TTC549 (cell line): ENCODE measurements around the gene C2CD4A.

ENCODE experiments used
- FAIRE-seq: peaks from 2 replicates; lab custom pipeline; 2012; peaks lifted over from hg19 to GRCh38; lab: Jason Lieb, UNC

C2CD4A gene

DNA sequence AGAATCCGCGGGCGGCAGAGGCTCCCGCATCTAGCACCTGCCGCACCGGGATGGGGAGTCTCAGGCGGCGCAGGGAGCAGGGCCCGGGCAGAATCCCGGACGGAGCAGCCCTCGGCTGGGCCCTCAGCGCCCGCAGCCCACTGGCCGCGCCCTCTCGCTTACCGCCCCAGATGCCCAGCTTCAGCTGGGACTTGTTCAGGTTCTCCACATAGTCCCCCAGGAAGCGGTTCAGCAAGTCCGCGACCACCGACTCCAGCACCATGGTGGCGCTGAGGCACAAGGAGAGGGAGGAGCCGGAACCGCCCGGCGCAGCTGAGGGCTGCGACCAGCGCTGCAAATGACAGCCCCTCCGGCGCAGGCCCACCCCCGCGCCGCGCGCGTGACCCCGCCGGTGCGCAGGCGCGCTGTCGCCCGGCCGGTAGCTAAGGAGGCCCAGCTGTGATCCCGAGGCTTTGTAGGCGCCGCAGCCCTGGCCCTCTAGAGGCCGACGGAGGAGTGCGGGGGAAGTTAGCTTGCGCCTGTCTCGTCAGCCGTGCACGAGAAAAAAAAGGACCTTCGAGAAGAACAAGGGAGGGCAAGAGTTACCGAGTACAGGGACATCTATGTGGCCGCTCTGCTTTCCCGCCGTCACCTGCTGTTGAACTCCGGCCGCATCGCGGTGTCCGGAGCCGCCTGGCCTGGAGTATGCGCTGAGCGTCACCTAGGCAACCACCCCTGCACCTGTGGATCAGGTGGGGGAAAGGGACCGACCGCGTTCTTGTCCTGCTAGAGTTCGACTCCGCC, 6.5 kb upstream of the C2CD4A start, which contains the start of gene VPS13C:
Gene VPS13C, minus strand, starts transcription at position 335 of the 783 bp plus-strand sequence. Its CDS starts 73 bp downstream, at position 262.
- no peak for FAIRE-seq

DNA sequence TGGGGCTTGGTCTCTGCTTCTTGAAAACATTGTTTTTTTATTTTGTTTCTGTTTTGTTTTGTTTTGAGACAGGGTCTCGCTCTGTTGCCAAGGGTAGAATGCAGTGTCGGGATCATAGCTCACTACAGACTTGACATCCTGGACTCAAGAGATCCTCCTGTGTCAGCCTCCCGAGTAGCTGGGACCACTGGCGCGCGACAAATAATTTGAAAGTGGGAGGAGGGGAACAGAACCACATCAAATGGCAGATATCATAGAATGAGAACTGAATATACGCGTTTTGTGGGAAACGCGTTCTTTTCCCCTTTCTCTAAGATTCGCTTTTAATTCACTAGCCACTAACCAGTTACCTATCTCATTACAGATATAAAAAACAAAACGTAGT, 5.9 kb upstream of the C2CD4A start:
- no peak for FAIRE-seq

DNA sequence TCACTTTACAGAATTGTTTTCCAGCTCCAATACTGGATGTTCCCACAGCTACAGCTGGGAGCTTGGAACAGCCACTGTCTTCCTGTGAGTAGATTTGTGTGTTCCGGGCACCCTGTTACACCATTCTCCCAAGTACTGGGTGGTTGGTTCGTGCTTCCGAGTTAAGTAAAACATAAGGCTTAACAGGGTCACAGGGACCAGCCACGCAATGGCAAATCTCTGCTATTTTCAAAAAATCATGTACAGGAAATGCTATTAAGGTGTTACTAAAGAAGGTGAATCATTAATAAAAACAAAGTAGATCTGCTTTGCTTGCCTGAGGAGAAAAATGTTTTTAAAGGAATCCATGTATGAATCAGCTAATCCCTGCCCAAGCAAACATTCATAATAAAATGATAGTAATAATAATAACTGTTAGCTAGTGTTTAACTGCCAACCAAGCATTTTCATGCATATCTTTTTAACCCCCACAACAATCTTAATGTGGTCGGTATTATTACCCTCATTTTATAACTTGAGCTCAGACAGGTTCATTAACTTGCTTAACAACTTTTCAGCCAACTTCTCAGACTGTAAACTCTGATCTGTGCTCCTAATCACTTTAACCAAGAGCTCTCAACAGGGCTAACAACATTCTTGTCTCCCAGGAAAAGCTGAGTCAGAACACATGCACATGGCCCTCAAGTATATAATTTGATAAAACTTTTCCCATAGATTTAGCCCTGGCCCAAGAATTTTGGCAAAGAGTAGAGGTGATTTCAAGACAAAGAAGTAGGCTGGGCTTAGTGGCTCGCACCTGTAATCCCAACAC, 2.7 kb upstream of the C2CD4A start:
- FAIRE-seq = no peak

DNA sequence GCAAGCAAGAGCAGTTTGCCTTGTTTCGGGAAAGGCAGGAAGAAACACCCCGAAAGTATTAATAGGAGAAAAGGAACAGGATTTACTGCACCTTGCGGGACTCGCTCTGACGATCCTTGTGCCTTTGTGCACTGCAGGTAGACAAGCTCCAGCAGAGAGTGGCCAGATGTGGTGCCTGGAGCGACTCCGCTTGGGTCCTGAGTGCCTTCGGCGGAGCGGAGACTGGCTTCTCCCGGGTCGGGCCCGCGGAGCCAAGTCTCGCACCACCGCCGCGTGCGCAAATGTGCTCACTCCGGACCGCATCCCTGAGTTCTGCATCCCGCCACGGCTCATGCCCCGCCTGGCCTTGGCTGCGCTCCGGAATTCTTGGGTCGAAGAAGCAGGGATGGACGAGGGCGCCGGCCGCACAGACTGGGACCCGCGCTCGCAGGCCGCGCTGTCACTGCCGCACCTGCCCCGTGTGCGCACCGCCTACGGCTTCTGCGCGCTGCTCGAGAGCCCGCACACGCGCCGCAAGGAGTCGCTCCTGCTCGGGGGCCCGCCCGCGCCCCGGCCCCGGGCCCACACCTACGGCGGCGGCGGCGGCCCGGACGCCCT, 769 bp downstream of the C2CD4A start:
- FAIRE-seq = no peak

DNA sequence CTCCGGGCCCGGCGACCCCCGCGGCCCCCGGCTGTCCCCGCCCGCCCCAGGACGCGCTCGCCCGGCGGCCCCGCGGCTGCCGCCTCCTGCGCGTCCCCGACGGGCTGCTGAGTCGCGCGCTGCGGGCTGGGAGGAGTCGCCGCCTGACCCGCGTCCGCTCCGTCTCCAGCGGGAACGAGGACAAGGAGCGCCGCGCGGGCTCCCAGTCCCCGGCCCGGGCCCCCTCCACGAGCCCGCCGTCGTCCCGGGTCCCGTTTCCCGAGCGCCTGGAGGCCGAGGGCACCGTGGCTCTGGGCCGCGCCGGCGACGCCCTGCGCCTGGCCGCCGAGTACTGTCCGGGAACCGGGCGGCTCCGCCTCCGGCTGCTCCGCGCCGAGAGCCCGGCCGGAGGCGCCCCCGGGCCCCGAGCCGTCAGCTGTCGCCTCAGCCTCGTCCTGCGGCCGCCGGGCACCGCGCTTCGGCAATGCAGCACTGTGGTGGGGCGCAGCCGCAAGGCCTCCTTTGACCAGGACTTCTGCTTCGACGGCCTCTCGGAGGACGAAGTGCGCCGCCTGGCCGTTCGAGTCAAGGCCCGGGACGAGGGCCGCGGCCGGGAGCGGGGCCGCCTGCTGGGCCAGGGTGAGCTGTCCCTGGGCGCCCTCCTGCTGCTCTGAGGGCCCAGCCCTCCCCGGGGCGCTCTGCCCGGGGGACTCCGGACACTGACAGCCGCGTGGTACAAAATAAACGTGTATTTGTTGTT, 1.5 kb downstream of the C2CD4A start:
- FAIRE-seq = no peak

DNA sequence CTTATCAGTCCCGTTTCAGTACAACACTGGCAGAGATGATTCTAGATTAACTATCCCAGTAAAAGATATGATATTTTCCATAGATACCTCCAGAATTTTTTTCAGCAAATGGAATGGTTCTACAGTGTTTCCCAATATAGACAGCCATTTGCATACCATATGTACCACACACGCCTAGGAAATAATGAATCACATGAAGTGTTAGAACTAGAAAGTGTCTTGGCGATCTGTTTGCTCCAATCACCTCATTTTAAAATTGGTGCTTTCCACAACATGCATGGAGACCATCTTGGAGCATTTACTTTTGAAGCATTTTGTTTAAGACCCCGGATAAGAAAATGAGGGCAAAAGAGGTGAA, 2.0 kb downstream of the C2CD4A start:
- no peak for FAIRE-seq

DNA sequence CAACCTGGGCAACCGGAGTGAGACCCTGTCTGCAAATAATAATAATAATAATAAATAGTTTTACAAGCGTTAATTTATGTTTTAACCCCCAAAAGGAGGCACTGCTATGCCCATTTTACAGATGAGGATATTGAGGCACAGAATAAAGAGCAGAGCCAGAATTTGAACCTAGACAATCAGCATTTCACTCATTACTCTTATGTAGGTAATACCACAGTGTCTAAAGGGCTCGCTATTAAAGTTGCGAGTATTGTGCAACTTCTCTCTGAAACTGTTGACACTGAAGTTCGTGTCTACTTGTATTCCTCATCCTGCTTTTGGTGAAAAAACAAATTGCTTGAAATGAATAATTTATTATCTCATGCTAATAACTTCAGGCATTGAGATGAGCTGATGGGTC, 2.8 kb downstream of the C2CD4A start:
- FAIRE-seq = no peak

DNA sequence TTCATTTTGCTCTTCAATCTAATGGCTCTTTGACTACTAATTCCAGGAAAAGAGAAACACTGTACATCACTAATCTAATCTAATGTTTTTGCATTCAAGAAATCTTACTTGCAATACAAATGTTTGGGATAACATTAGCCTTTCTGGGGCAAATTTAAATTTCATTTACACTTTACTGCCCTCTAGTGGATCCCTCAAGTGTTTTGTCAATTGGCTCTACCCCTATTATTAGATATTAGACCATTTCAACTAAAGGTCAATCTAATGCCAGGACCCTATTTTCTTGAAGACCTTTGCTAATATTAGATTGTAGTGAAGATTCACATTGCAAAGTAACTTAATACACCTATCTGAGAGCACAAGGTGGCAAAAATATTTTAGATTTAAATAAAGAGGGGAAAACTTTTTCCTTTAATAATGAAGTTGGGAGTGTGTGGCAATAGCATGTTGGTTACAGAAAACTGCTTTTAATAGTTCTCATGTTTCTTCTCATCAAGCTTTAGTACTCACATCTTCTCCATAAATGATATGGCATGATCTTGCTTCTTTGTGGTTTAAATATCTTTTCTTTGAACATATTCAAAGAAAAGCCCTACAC, 5.0 kb downstream of the C2CD4A start:
- peak; percentile 82 for FAIRE-seq

DNA sequence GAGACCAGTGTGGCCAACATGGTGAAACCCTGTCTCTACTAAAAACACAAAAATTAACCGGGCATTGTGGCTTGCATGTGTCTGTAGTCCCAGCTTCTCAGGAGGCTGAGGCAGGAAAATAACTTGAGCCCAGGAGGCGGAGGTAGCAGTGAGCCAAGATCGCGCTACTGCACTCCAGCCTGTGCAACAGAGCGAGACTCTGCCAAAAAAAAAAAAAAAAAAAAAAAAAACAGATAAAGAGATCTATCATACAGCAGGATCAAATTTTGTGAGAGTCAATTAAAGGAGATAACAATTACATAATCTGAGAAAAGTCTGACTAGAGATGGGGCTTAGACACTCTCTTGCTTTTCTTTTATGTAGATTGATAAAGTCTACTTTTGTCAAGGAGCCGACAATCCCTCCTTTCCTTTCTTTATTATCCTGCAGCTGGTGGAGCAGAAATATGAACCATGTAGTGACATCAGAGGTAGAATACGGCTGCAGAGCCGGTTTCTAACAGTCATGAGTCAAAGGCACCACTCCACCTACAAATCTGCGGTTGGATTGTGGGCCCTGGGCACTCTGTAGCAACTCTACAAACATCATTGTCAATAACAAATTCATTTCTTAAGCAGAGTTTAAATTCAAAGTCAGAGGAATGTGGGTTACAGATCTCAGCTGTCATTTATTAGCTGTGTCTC, 9.0 kb downstream of the C2CD4A start:
- FAIRE-seq = no peak

DNA sequence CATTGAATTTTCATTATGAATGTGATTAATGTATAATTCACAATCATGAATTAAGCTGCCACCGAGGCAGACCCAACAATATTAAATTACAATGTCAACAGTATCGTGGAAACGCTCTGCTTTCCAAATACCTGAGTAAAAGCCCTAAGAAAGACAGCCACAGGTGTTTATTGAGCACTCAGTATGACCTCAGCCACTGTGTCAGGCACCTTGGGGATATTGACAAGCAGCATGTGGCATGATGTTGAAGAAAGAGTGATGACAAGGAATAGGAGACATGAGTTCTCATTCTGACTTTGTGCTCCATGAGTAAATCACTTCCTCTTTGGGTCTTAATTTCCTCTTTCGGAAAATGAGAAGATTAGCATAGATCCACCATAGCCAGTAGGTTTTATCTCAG, 12.8 kb downstream of the C2CD4A start:
- FAIRE-seq = no peak

DNA sequence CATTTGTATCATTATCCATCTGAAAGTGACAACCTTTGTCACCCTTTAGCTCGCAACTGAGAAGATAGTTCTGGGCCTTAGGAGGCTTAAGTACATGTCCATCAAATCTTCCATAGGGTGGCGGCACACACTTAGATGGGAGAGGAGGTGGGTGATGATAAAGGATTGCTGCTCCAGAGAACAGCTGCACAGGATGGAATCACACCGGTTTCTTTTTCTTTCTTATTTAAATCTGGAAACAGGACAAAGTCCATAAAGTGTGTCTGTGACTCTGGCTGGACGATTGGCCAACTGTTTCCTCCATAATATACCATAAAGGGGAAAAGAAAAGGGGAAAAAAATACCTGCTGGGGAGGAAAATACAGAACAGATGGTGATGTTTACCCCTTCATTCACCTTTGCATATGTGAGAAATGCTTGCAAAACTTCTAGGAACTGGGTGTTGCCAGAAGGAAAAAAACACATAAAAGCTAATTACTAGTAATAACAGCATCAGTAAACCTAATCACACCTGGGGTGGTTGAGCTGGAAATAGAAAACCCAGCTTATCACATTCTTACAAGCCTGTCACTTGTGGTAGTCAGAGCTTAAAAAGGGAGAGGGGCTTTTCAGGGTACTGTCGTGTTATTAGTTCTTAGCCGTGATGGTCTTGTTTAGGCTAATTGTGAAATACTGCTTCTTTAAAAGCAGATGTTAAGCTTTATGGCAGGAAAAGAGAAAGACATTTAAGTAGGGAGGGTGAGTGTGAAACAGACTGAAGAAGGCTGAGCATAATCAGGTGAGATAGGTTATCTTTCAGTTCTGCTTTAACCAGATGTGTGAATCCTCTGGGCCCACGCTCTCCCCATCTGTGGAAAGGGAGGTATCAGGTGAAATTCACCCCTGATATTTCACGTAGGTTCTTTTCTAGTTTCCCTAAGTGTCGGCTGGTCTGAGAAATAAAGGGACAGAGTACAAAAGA, 16.7 kb downstream of the C2CD4A start:
- FAIRE-seq = no peak

DNA sequence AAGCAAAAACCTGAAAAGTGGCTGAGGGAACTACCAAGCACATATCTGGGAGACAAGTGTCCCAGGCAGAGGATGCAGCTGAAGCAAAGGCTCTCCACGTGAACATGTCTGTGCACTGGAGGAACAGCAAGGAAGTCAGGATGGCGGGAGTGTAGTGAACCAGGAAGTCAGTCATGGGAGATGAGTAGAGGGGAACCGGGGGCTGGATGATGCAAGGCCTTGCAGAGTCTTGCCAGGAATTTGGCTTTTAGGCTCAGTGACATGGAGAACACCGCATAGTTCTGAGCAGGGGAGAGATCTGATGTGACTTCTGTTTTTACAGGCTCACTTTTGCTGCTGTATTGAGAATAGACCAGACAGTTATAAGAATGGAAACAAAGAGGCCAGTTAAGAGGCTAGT, 19.0 kb downstream of the C2CD4A start:
- FAIRE-seq = no peak

DNA sequence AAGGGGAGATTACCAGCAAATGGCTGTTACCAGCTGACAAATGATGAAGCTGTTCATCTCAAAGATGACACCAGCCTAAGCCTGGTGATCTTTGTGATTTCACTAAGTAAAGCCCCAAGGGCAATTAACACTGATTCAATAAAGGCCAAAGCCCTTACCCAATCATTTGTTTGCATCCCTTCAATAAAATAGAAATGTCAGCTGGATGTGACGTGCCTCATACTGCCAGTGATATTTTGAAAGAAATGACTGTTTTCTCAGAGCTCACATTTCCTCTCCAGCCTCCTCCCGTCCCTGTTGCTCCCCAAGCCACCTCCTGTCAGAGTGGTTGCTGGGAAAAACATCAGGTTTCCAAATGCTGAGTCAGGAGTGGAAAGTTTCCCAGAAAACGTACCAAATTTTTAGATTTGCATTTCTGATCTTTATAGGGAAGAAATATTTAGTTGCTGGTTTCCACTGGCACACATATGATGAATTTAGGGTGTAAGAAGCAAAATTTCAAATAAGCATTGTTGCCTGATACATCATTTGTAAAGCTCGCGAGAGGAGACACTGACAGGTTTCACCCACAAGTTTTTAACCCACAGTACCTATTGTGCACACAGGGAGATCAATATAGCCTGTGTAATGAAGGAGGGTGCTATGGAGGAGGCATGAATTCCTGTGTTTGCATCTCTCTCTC, 21.0 kb downstream of the C2CD4A start:
- FAIRE-seq = no peak

DNA sequence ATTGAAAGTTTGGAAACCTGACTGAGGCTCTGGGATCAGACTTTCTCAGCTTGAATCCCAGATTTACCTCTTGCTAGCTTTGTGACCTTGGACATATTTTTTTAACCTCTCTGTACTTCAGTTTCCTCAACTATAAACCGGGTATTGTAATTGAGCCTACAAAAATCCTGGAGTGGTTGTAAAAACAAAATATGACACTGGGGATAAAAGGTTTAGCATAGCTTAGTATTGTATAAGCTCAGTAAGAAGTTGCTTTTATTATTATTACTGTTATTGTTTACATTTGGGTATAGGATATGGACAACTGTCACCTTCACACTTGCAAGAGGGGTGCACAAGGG, 21.5 kb downstream of the C2CD4A start:
- no peak for FAIRE-seq

DNA sequence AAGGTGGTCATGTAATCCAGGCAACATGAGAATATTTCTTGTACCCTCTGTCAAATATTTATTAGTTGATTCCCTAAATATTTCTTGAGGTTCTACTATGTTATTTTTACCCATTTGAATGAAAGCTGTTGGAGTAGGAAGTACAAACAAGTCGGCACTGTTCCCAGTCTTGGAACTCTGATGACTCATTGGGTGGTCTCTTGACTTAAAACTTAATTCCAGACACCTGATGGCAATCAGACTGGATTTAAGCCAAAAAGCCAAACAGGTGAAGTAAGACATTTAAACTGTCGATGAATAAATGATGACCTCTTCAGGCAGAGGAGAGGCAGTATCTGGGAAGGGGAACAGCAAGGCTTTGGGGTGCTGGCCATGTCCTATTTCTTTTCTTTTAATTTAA, 22.8 kb downstream of the C2CD4A start:
- no peak for FAIRE-seq

DNA sequence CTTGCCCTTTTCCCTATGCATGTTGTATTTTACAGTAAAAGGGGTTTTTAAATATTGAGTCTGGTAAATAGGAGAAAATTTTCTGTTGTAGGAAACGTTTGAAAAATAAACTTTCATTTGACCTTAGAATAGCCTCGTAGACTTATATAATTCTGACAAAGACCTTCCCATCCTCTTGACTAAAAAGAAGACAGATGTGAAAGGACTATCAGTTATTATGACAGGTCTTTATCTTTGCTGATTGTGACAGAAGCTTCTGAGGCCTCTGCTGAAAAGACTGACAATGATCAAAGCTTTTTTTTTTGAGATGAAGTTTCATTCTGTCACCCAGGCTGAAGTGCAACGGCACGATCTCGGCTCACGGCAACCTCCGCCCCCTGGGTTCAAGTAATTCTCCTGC, 24.2 kb downstream of the C2CD4A start:
- FAIRE-seq = no peak

DNA sequence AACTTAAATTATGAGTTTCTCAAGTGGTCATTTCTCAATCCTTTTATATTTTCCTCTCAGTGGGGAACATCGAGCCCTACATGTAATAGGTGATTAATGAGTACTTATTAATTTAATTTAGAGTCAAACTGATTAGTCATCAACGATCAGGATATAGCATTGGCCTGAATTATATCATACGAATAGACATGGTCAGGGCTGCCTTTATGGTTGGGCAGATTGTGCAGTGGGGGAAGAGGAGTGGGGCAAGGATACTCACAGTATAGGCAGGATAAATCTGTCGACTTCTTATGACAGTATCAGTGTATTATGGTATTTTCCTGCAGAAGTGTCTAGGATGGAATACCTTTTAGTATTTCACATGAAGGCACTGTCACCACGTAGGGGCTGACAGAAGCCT, 27.0 kb downstream of the C2CD4A start:
- FAIRE-seq = no peak

DNA sequence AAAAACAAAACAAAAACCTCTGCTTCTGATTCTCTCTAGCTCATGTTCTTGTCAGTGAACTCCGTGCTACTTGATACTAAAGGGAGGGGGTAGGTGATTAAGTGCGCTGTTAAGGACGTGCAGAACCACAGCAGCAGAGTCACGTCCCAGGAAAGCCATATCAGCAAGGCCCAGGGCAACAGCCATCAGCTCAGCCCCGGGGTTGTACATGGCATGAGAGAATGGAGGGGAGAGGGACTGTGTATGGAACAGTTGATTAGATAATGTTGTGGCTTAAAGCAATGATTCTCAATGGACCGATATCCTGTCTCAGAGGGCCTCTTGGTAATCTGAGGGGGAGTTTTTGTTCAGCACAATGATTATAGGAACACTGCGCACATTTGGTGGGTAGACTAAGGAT, 27.6 kb downstream of the C2CD4A start:
- FAIRE-seq = no peak

DNA sequence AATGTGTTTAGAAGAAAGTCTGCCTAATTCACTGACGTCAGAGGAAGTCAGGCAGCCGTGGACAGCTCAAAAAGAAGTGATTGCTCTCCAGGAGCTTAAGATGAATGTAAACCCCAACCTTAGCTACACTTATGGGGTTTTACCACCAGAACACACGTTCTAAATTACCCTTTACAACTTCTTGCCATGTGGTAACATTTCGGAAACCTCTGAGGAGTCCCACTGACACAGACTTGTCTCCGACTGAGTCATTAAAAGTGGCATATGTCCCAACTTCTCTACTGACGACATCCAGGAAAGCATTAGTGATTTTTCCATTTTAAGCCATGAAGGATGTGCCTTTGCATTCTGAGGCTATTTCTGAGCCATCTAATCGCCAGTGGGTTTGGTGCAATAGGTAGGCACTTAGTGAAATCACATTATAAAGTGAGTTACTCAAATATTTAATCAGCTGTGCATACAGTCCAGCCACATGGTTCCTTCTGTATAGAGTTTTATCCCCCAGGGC, 32.4 kb downstream of the C2CD4A start:
- no peak for FAIRE-seq

DNA sequence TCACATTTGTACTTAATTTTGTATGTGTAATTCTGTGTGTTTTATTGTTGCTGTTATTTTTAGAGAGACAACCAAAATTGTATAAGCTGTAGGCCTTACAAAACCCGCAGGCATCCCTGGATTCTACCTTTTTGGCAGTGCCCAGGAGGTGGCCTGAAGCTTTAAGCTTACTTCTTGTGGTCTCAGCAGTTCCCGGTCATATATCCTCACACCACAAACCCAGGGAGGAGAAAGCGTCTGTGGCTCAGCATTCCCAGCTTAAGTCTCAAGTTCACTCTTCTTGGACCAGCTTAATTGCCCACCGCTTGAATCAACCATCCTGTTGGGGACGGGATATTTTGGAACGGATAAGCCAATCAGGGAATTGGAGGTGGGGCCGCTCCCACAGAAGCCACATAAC, 36.7 kb downstream of the C2CD4A start:
- no peak for FAIRE-seq
